Measurements from ENCODE around the gene SLC22A4. TPM values are rescaled to one million over a fixed set of nuclear protein-coding genes. Genes with fewer than 3 reads are reported as not detected.

Gene SLC22A4
- polyA plus RNA-seq, 1 donor from 2014 or later: 2.0 TPM

DNA sequence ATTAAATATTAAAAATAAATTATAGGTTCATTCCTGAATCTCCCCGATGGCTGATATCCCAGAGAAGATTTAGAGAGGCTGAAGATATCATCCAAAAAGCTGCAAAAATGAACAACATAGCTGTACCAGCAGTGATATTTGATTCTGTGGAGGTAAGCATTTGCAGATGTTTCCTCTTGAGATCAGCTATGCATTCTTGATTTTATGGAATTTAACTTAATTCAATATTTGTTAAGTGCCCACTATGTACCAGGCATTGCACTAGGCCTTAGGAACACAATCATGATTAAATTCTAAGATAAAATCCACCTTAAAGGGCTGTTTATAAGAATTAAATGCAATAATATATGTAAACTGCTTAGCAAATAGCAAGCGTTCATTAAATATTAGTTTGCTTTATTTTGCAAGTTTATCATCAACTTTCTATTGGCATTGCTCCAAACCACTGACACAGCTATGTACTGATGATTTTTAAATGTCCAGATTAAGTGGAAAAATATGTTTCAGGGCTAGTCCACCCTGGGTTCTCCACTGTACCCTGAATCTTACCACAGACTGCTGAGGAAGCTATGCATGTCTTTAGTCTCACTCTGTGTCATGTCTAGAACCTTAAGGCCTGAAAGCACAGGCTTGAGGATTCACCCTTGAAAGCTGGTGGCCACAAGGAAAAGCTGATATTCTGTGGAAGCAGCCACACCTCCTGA, 33.2 kb downstream of the SLC22A4 start:
- H3K27ac ChIP-seq (ENCODE audit: low read length): no peak overlapping the region
- no peak overlapping the region for H3K9ac ChIP-seq (ENCODE audit: low read length)
- H2AFZ ChIP-seq (ENCODE audit: low read depth, low read length): no peak overlapping the region
- no peaks in the 10 kb centered on the region for H3K36me3 ChIP-seq (ENCODE audit: insufficient read depth, low read length)
- no peaks in the 10 kb centered on the region for H3K27me3 ChIP-seq (ENCODE audit: insufficient read depth, low read depth, low read length)
- H3K4me2 ChIP-seq (ENCODE audit: low read length): no peak overlapping the region
- H3K79me2 ChIP-seq (replicated peaks; ENCODE audit: insufficient read depth, low read length): no peaks in the 10 kb centered on the region
- H3F3A ChIP-seq (ENCODE audit: insufficient read depth, low read length, poor library complexity, severe bottlenecking): no peaks in the 10 kb centered on the region
- TF ChIP-seq, protein P1, sequence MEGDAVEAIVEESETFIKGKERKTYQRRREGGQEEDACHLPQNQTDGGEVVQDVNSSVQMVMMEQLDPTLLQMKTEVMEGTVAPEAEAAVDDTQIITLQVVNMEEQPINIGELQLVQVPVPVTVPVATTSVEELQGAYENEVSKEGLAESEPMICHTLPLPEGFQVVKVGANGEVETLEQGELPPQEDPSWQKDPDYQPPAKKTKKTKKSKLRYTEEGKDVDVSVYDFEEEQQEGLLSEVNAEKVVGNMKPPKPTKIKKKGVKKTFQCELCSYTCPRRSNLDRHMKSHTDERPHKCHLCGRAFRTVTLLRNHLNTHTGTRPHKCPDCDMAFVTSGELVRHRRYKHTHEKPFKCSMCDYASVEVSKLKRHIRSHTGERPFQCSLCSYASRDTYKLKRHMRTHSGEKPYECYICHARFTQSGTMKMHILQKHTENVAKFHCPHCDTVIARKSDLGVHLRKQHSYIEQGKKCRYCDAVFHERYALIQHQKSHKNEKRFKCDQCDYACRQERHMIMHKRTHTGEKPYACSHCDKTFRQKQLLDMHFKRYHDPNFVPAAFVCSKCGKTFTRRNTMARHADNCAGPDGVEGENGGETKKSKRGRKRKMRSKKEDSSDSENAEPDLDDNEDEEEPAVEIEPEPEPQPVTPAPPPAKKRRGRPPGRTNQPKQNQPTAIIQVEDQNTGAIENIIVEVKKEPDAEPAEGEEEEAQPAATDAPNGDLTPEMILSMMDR (IDR thresholded peaks at IDR 0.05; ENCODE audit: poor library complexity, severe bottlenecking): no peak
- TF ChIP-seq MXI1 (conservative IDR thresholded peaks at IDR 0.05; ENCODE audit: poor library complexity, severe bottlenecking) (no peak), EP300 (conservative IDR thresholded peaks at IDR 0.05; ENCODE audit: poor library complexity, severe bottlenecking) (no peak), RAD21 (conservative IDR thresholded peaks at IDR 0.05) (no peak), EZH2 (IDR thresholded peaks at IDR 0.05; ENCODE audit: borderline replicate concordance, insufficient read depth, low read length, poor library complexity, severe bottlenecking) (no peak), TAF1 (IDR thresholded peaks at IDR 0.05; ENCODE audit: low read depth) (no peak), SMC3 (conservative IDR thresholded peaks at IDR 0.05; ENCODE audit: poor library complexity) (no peak), POLR2AphosphoS5 (IDR thresholded peaks at IDR 0.05) (no peak)
- TF ChIP-seq, protein P2, sequence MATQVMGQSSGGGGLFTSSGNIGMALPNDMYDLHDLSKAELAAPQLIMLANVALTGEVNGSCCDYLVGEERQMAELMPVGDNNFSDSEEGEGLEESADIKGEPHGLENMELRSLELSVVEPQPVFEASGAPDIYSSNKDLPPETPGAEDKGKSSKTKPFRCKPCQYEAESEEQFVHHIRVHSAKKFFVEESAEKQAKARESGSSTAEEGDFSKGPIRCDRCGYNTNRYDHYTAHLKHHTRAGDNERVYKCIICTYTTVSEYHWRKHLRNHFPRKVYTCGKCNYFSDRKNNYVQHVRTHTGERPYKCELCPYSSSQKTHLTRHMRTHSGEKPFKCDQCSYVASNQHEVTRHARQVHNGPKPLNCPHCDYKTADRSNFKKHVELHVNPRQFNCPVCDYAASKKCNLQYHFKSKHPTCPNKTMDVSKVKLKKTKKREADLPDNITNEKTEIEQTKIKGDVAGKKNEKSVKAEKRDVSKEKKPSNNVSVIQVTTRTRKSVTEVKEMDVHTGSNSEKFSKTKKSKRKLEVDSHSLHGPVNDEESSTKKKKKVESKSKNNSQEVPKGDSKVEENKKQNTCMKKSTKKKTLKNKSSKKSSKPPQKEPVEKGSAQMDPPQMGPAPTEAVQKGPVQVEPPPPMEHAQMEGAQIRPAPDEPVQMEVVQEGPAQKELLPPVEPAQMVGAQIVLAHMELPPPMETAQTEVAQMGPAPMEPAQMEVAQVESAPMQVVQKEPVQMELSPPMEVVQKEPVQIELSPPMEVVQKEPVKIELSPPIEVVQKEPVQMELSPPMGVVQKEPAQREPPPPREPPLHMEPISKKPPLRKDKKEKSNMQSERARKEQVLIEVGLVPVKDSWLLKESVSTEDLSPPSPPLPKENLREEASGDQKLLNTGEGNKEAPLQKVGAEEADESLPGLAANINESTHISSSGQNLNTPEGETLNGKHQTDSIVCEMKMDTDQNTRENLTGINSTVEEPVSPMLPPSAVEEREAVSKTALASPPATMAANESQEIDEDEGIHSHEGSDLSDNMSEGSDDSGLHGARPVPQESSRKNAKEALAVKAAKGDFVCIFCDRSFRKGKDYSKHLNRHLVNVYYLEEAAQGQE (IDR thresholded peaks at IDR 0.05; ENCODE audit: borderline replicate concordance): no peak
- no peaks in the 10 kb centered on the region for H3K9me3 ChIP-seq (ENCODE audit: low read length)
- H3K9me2 ChIP-seq (ENCODE audit: insufficient read depth, low read length): no peaks in the 10 kb centered on the region
- H4K20me1 ChIP-seq (ENCODE audit: insufficient read depth): no peaks in the 10 kb centered on the region
- no peak overlapping the region for H3K4me3 ChIP-seq (ENCODE audit: low read length)

DNA sequence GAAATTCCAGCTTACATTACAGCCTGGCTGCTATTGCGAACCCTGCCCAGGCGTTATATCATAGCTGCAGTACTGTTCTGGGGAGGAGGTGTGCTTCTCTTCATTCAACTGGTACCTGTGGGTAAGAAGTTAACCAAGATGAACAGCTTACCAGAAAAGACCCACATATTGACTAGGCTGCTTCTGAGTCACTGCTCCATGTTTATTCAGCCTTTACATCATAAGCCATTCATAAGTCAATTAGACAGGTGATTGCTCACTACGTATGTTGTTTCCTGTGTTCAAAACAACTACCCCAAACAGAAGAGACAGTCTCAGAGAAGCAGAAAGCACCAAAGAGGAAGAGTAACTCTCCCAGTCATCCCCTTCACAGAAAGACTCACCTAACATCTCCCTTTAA, 40.6 kb downstream of the SLC22A4 start:
- Histone ChIP-seq H3K9me2 (ENCODE audit: insufficient read depth, low read length) (no peaks in the 10 kb centered on the region), H3K36me3 (ENCODE audit: insufficient read depth, low read length) (no peaks in the 10 kb centered on the region), H3K27ac (ENCODE audit: low read length) (no peak overlapping the region), H2AFZ (ENCODE audit: low read depth, low read length) (no peak overlapping the region), H3K79me2 (replicated peaks; ENCODE audit: insufficient read depth, low read length) (no peaks in the 10 kb centered on the region), H4K20me1 (ENCODE audit: insufficient read depth) (no peaks in the 10 kb centered on the region), H3K4me2 (ENCODE audit: low read length) (no peak overlapping the region), H3F3A (ENCODE audit: insufficient read depth, low read length, poor library complexity, severe bottlenecking) (no peaks in the 10 kb centered on the region), H3K4me3 (ENCODE audit: low read length) (no peak overlapping the region), H3K9me3 (ENCODE audit: low read length) (no peaks in the 10 kb centered on the region), H3K27me3 (ENCODE audit: insufficient read depth, low read depth, low read length) (no peaks in the 10 kb centered on the region), H3K9ac (ENCODE audit: low read length) (no peak overlapping the region)
- TF ChIP-seq SMC3 (conservative IDR thresholded peaks at IDR 0.05; ENCODE audit: poor library complexity) (no peak), MXI1 (conservative IDR thresholded peaks at IDR 0.05; ENCODE audit: poor library complexity, severe bottlenecking) (no peak), RAD21 (conservative IDR thresholded peaks at IDR 0.05) (no peak), EZH2 (IDR thresholded peaks at IDR 0.05; ENCODE audit: borderline replicate concordance, insufficient read depth, low read length, poor library complexity, severe bottlenecking) (no peak), POLR2AphosphoS5 (IDR thresholded peaks at IDR 0.05) (no peak)
- TF ChIP-seq, protein P2 (IDR thresholded peaks at IDR 0.05; ENCODE audit: borderline replicate concordance): no peak
- TF ChIP-seq, protein P1 (IDR thresholded peaks at IDR 0.05; ENCODE audit: poor library complexity, severe bottlenecking): no peak
